IPS-11a (cell line): ENCODE measurements around the gene SOX21.

ENCODE experiments used
- H3K4me3 ChIP-seq: one replicate; pipeline ENCODE4 v1.5.1; 2013; ENCODE audit warnings: low read depth, low read length, control low read depth

Gene SOX21

DNA sequence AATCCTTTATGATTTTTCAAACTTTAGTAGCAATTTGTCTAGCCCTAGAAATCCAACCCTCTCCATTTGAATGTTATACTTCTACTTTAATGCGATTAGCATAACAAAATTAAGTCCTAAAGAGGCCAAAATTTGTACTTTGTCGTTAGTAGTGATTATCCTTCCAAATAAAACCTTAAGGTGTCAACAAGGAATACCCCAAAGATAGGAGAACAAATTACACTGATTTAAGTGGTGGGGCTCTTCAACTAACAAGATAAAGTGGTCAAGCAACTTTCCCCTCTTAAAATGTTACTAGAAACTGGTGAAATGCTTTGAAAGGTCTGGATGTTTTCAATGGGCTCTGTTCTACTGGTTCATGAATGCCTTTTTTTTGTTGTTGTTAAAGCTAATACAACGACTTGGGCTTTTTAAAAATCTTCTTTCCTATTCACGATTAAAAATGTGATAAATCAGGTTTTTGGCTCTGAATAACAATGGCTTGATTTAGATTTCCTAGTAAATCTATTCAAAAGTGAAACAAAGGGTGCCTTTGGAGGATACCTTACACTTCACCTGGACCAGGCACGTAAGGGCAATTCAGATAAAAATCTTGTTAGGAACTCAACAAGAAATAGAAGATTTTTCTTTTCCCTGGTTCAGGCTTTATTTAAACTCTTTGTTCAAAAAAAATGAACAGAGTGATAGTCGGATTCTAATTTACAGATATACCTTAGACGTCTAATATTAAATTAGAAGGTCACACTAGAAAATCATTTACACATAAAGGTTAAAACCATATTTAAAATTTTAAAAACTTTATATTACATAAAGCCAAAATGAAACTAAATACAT, 3.1 kb downstream of the SOX21 start:
- H3K4me3 ChIP-seq = peak overlapping the region; percentile 63

DNA sequence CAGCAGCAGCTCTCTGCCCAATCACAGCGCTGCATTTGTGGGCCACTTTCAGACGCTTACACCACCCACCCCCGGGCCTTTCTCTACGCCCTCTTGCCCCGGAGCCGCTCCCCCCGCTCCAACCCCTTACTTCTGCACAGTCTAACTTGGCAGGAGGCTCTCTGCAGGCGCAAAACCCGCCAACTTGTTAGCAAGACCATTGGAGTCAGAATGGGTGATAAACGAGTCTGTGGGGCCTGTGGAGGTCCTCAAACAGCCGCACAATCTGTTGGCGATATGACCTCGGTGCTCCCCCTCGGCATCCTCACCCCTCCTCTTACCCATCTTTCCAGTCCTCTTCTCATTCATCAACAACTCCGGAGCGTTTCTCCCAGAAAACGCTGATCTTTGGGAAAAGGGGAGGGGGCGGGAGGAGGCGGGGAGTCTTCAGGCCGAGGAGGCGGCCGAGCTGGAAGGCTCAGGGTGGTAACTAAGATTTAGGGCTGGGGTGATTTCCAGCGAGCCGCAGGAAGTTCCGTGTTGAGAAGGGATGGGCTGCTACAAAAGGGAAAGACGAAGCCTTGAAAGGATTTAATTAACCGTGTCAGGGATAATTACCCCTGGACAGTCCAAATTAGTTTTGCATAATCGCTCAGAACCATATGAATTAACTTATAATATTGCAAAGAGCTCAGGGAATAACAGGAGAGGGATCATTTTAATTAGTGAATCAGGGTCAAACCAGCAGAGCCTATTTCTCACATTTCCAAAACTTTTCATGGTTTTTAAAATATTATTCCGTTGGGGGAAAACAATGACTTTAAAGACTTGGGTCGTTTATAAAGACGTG, 4.1 kb downstream of the SOX21 start:
- peak overlapping the region; percentile 44 for H3K4me3 ChIP-seq

DNA sequence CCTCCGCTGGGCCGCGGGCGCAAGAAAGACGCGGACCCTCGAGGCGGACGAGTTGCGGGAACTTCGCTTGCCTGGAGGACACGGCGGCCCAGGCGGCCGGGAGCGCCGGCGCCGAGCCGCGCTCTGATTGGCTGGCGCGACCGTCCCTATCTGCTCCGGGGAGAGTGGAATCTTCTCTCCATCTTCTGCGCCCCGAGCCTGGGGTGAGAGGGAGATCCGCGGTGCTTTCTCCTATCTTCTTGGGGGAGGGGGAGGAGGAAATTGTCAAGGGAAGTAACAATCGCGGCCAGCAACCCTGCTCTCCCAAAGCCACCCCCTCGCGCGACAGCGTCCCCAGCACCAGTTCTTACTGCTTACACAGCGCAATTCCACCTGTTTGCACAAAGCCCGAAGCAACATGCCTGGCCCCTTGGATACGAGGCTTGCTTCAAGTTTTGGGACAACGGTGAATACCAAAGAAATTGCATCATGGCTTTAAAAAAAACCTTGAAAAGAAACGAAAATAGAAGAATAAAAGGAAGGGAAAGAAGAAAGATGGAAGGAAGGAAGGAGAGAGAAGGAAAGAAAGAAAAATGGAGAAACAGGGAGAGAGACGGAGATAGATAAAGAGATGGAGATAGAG, 4.8 kb downstream of the SOX21 start:
- H3K4me3 ChIP-seq = peak overlapping the region; percentile 44

DNA sequence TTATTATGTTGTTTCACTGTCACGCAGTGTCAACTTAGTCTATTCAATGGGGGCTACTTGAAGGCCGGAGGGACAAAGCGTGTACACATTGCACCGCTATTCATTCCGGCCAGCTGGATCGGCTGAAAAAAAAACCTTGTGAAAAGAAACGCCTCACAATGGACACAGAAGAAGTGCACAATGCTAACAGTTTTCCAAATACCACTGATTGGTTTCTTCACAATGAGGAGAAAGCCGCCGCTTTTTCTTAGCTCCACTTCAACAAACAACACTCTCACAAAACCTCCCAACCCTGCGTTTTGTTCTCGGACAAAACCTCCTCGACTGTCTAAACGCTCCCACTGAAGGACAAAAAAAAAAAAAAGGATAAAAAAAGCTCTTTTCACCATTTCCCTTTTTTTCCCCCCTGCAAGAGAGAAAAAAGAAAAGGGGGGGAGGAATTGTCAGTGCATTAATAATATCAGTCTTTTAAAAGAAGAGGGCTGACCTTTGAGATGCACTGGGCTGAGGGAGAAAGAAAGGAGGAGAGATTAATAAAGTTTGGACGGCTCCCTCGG, 5.4 kb downstream of the SOX21 start:
- peak overlapping the region; percentile 44 for H3K4me3 ChIP-seq

GRCh38 chr13:94706101-94706842, 6.1 kb downstream of the SOX21 start:
- H3K4me3 ChIP-seq = peak overlapping the region; percentile 44

GRCh38 chr13:94705081-94706030, 7.0 kb downstream of the SOX21 start:
- no peak overlapping the region for H3K4me3 ChIP-seq

- H3K4me3 ChIP-seq = no peak overlapping the region
These were observed 7.8 kb downstream of the SOX21 start for GRCh38 chr13:94704377-94705080.

DNA sequence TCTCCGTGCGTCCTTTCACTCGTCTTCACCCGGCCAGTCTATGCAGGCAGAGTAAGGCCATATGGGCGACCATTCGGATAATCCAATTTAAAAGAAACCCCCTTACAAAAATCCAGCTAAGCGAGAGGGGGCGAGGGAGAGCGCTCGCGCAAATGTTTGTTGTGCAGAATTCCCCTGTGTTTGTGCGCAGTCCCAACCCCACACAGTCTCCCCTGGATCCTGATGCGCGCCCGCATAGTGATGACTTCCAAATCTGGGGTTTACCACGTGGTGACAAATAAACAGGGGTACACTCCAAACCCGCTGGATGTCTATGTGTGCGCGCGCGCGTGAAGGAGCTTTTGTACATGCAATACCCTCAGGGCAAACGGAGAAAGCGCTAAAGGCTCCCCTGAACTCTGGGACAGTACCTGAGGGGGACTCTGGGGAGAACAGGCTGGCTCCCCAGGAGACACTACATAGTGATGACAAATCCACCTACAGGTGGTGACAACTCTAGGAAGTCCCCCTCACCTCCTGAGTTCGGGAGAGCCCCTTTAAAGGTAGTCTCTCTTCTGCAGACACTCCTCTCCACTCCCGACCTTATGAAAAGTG, 8.5 kb downstream of the SOX21 start:
- H3K4me3 ChIP-seq = peak overlapping the region; percentile 36

- H3K4me3 ChIP-seq = peak overlapping the region; percentile 36
These were observed 9.1 kb downstream of the SOX21 start for GRCh38 chr13:94703271-94703670.

GRCh38 chr13:94702181-94703041, 9.9 kb downstream of the SOX21 start:
- peak overlapping the region; percentile 36 for H3K4me3 ChIP-seq

GRCh38 chr13:94701313-94702180, 10.8 kb downstream of the SOX21 start:
- H3K4me3 ChIP-seq = no peak overlapping the region

GRCh38 chr13:94700536-94700935, 11.8 kb downstream of the SOX21 start:
- H3K4me3 ChIP-seq = no peak overlapping the region

GRCh38 chr13:94700051-94700535, 12.3 kb downstream of the SOX21 start:
- no peak overlapping the region for H3K4me3 ChIP-seq

- H3K4me3 ChIP-seq = no peak overlapping the region
These were observed 16.2 kb downstream of the SOX21 start for GRCh38 chr13:94696171-94696570.

- no peak overlapping the region for H3K4me3 ChIP-seq
These were observed 20.3 kb downstream of the SOX21 start for GRCh38 chr13:94692030-94692429.

- no peak overlapping the region for H3K4me3 ChIP-seq
These were observed 28.9 kb downstream of the SOX21 start for GRCh38 chr13:94683409-94683808.
